ENCODE results near the gene NIFK.

NIFK gene

GRCh38 chr2:121755237-121756111 is 18.8 kb upstream of the NIFK start, which contains the start of gene TSN (continued):
- peak; percentile 90 for TF ChIP-seq PBX3 (CRISPR knock-in tag; IDR thresholded peaks at IDR 0.05)
- no peak for TF ChIP-seq ZNF239 (tag by site-specific recombination; IDR thresholded peaks at IDR 0.05)
- TF ChIP-seq ZNF701 (tag by site-specific recombination; IDR thresholded peaks at IDR 0.05), result no peak
- TF ChIP-seq ZNF585B (tag by site-specific recombination; IDR thresholded peaks at IDR 0.05), result no peak
- no peak for TF ChIP-seq ZNF10 (tag by site-specific recombination; IDR thresholded peaks at IDR 0.05)
- no peak for TF ChIP-seq ZNF600 (tag by site-specific recombination; IDR thresholded peaks at IDR 0.05)
- TF ChIP-seq ZNF280D (tag by site-specific recombination; IDR thresholded peaks at IDR 0.05), result no peak
- TF ChIP-seq ZNF76 (tag by site-specific recombination; IDR thresholded peaks at IDR 0.05; ENCODE audit: borderline replicate concordance, low read depth), result peak; percentile 45; the same call in 1 of the 2 replicates
- no peak for TF ChIP-seq ZNF449 (tag by site-specific recombination; IDR thresholded peaks at IDR 0.05)
- TF ChIP-seq KLF1 (tag by site-specific recombination; IDR thresholded peaks at IDR 0.05), result peak; percentile 65
- TF ChIP-seq ZBTB10 (tag by site-specific recombination; IDR thresholded peaks at IDR 0.05), result no peak
- no peak for TF ChIP-seq REPIN1 (tag by site-specific recombination; IDR thresholded peaks at IDR 0.05; ENCODE audit: low read depth)
- TF ChIP-seq ZNF223 (tag by site-specific recombination; IDR thresholded peaks at IDR 0.05), result peak; percentile 95
- no peak for TF ChIP-seq ZNF664 (tag by site-specific recombination; IDR thresholded peaks at IDR 0.05)
- no peak for TF ChIP-seq OVOL3 (tag by site-specific recombination; IDR thresholded peaks at IDR 0.05)
- no peak for TF ChIP-seq ZNF175 (tag by site-specific recombination; IDR thresholded peaks at IDR 0.05)
- TF ChIP-seq INSM2 (tag by site-specific recombination; IDR thresholded peaks at IDR 0.05), result no peak
- no peak for TF ChIP-seq ZNF362 (tag by site-specific recombination; IDR thresholded peaks at IDR 0.05)
- TF ChIP-seq ZNF843 (tag by site-specific recombination; IDR thresholded peaks at IDR 0.05), result peak; percentile 63
- TF ChIP-seq REST (tag by site-specific recombination; IDR thresholded peaks at IDR 0.05), result no peak
- TF ChIP-seq ZNF423 (tag by site-specific recombination; IDR thresholded peaks at IDR 0.05), result no peak
- no peak for TF ChIP-seq ZNF621 (tag by site-specific recombination; IDR thresholded peaks at IDR 0.05)
- no peak for TF ChIP-seq GLIS1 (tag by site-specific recombination; IDR thresholded peaks at IDR 0.05)
- TF ChIP-seq ZIC2 (tag by site-specific recombination; IDR thresholded peaks at IDR 0.05), result no peak
- TF ChIP-seq ZNF433 (tag by site-specific recombination; IDR thresholded peaks at IDR 0.05; ENCODE audit: low read depth), result no peak

All from HEK293 (cell line).